SHP77 (cell line): ENCODE results near the gene HS6ST2.

Experiments
- DNase-seq, 2 experiments: peaks; one replicate each; lab custom pipeline; 2025; lab: John Stamatoyannopoulos, UW

Gene HS6ST2

GRCh38 chrX:132673331-132673730, 285.1 kb downstream of the HS6ST2 start:
- no peak for DNase-seq

DNA sequence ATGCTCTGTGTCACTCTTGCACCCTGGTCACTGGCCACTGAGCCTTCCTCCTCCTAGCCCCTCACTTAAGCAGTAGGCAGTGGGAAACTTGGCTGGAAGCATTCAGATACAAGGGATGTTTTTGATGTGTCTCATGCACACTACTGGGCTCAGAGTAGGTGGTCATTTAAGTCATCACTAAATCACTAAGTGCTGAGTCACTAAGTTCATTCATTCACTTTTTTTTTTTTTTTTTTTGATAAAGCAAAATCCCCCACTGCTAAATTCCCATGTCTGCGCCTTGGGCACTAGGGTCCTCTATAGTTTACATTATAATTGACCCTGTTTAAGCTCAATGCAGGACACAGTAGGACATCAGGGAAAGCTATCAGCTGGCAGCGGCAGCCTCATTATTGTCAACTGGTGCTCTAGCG, 287.2 kb downstream of the HS6ST2 start:
- DNase-seq = no peak

DNA sequence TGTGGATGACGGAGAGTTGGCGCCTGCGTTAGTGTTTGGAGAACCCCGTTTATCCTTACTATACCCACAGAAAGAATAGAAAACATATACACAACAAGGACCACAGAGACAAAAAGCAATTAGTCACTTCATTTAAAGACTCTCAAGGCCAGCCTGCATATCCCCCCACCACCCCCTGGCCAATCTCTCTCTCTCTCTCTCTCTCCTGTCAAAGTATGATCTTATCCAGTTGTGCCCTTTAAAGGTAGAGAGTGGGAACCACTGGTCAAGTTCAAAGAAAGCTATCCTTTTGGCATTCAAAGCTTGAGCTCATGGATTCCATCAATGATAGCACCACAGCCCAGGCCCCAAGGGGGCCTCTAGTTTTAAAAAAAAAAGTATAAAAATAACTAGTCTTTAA, 289.3 kb downstream of the HS6ST2 start:
- no peak for DNase-seq

DNA sequence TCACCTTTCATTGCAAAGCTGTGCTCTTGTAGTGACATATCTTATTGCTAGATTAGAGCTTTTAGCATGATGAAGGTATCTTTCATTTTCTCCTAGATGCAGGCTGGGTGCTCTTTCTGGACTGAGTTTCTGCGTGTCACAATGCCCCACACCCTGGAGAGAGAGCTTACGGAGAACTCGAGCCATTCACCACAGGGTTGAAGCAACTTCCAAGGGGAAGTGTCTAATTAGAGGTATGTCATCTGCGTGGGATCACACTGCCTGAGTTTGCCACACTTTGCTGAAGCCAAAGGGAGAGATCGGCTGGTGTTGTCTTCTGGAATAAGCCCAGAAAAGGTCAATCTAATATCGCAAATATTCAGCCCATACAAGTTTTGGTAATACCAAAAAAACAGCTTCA, 290.3 kb downstream of the HS6ST2 start:
- no peak for DNase-seq

DNA sequence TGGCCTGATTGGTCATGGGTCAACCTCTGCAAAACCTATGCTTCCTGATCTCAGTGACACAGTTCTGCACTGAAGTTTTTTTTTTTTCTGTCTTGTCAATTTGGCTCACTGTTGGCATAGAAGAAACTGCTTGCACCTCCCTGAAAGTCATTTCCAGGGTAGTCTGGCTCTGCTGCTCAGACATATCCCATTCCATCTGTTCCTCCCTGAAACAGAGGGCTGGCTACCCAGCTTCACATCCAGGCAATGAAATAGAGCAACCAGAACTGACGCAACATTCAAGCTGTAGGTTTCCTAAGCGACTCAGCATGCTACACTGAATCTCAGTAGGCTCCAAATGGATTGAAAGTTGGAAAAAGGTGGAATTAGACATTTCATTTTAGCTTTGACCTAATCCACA, 292.8 kb downstream of the HS6ST2 start:
- no peak for DNase-seq

DNA sequence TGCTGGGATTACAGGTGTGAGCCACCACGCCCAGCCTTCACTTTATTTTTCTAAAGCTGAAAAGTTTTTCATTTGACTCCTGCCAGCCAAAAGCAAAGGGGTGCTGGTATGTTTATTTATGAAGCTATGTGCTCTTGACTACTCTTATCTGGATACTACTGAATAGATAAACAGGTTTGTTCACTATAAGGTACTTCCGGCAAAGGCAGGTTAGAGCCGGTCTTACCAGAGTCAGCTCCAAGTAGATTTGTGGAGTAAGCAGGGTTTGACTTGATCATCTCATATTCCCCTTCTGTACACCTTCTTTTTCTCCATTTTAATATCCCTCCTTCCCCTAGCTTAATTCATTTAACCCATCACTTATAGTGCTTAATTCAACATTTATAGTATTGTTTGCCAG, 294.2 kb downstream of the HS6ST2 start:
- no peak for DNase-seq

GRCh38 chrX:132662844-132663243, 295.6 kb downstream of the HS6ST2 start:
- no peak for DNase-seq

GRCh38 chrX:132657876-132658275, 300.6 kb downstream of the HS6ST2 start:
- no peak for DNase-seq

DNA sequence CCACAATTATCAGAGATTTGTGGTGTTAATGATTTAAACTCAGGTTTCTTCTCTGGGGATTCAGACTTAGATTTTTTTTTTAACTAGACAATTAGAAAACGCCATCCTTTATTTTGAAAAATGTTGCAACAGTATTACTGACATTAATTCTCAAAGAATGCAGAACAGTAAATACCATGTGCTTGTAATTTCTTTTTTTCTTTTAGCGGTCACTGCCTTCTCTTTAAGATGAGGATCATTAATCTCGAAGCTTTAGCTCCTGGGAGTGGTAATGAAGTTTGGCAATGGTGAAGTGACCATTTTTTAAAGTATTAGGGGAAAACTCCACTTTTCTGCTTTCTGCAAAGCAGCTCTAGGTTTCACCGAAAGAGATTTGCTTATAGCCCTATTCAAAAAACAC, 305.6 kb downstream of the HS6ST2 start:
- no peak for DNase-seq

DNA sequence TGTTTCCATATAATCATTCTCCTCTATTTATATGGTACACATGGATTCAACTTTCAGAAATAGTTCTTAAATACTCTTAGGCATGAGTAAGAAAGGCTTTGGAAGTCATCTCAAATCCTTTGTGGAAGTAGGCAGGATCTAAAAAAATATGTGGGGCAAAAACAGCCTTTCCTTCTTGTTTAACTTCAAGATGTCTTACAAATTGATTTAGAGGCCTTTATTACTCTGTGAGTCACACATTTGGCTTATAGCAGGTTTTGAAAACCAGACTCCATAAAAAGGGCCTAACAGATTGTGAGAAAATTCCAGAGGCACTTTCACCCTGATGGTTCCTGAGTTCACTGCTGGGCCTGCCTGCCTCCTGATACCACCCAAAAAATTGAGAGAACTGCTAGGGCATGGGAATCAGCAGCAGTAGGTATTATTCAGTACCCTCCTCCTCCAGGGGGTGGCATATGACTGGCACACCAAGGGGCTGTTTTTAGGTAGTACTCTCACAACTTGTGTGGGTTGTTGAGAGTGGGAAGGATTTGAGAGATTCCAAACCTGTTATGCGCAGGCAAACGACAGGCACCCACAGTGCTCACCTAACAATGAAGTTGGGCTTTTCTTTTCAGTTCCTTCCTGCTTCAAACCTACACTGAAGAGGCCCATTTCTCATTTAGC, 306.9 kb downstream of the HS6ST2 start:
- no peak for DNase-seq

DNA sequence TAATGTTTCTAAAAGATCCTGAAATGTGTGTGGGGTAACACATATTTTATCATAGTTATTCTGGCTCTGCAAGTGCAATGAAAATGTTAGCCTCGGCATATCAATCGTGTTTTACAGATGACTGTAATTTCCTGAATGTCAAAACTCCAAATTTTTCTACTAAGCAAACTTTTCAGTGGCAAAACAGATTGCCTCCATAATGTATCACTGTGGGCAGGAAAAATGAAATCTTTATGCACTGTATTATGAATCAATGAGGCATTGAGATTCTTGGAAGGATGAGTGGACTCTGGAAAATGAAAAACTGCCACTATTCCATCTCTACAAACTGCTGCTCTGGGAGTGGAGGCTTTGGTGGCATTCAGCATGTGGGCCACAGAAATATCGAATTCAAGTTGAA, 309.5 kb downstream of the HS6ST2 start:
- DNase-seq = no peak

GRCh38 chrX:132639446-132639845, 319.0 kb downstream of the HS6ST2 start:
- no peak for DNase-seq

DNA sequence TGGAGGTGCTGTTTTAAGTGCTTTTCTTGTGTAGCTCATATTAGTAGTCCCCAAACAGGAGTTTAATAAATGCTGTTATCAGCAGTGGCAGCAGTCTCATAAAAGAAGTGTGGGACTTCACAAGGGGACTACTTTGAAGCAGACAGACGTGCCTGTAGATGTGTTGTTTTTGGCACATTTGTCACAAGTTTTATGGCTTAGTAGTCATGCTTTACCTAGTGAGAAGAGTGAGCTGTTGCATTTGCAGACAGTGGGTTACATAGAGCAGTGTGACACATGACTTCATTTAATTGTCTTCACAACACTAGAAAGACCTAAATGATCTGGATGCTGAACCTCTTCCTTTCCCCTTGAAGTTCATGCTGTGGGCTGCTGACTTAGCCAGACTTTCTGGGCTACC, 320.1 kb downstream of the HS6ST2 start:
- no peak for DNase-seq

DNA sequence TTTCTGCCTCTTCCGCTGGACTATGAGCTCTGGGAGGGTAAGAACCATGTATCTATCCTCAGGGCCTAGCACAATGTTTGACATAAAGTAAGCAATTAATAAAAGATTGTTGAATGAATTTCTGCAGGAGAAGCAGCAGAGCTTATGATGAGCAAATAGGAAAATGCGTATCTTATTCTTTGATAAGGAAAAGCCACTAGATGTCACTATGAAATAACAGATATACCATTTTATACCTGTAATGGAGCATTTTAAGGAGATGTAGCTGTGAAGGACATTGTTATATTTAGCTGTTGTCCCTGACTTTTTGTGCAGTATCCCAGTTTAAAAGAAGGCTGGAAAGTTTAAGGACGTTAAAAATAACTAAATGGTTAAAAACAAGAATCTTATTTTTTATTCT, 322.3 kb downstream of the HS6ST2 start:
- DNase-seq = no peak

GRCh38 chrX:132634521-132634920, 323.9 kb downstream of the HS6ST2 start:
- DNase-seq = no peak

DNA sequence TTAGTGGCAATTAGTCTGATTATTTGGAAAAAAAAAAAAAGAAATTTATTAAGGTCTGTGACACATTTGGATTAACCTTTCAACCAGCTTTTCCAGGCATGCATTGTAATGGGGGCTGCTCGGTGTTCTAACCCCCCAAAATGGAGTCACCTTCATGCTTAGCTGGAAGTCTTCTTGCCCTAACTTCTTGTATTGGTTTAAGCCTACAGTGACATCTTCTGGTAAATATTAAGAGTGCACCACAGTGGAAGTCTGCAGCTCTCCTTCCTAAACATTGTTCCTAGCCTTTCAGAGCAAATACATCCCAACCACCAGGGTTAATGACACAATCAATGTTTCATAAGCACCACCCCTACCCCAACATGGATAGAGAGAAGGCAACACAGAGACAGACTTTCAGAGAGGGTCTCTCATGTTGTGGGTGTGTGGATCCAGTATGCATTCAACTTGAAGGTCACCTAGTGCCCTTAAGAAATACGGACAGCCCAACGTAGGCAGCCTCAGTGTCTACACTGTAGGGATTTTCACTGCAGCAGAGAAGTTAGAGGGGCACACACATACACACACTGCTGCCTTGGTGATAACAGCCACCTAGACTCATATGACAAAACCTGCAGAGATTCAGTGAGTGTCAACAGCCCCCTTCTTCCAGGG, 326.7 kb downstream of the HS6ST2 start:
- DNase-seq = no peak

GRCh38 chrX:132624466-132624865, 334.0 kb downstream of the HS6ST2 start:
- DNase-seq = no peak

- no peak for DNase-seq
Measured at GRCh38 chrX:132623942-132624341, 334.5 kb downstream of the HS6ST2 start.

DNA sequence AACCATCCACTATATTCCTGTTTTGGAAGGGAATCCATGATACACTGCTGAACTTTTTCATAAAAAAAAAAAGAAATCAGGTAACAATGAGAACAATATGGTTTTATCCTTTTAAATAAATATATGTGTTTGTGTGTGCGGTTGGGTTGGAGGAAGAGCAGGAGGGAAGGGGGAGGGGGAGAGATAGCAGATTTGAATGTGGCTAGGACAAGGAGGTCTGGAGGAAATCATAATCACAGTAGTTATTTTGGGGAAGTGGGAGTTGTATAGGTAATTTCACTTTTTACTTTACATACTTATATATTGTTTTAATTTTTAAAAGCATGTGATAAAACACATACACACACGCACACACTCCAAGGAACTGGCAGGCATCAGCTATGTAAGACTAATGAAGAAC, 335.1 kb downstream of the HS6ST2 start:
- no peak for DNase-seq

DNA sequence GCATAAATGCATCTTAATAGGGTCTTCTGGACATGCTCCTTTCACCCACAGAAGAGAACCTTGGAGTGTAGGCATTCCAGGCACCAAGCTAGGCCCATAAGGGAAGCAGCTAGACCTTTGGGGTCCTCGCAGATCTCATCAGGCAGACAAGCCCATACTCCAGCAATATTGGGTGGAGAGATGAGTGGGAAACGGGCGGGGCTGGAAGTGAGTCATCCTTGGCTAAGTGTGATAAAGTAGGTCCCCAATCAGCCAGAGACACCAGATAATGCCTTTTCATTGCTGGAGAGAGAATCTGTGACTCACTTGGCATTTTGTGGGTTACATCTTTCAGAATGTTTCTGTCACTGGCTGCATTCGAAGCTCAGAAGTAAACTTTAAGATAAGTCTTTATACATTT, 336.3 kb downstream of the HS6ST2 start:
- no peak for DNase-seq

GRCh38 chrX:132618810-132619209, 339.6 kb downstream of the HS6ST2 start:
- no peak for DNase-seq

GRCh38 chrX:132615391-132616131, 342.9 kb downstream of the HS6ST2 start:
- peak; percentile 4 to 9 for DNase-seq

DNA sequence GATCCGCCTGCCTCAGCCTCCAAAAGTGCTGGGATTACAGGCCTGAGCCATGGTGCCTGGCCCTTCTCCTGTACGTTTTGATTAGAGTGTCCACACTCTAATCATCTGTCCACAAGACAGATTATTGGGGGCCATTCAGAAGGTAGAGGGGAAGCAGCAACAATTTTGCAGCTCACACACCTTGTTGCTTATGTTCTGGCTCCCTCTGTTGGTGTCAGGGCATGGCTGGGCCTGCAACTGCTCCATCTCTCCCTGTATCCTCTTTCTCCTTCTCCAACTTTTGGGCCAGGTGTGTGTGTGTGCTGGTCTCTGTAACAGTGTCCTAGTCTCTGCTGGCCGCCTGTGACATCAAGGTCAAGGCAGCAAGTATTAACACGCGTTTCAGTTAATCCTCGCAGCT, 344.1 kb downstream of the HS6ST2 start:
- peak in 1 of 2 experiments; percentile 0 for DNase-seq
